ENCODE data around the gene RECQL5. TPM values are rescaled to one million over a fixed set of nuclear protein-coding genes. Genes with fewer than 3 reads are reported as not detected.
A peak's percentile ranks its signal among the peaks of the same experiment; 100 is the strongest.

RECQL5 gene
- total RNA-seq, 4 donors from 2014 or later: 26.3 to 85.0 (median 44.1) TPM

DNA sequence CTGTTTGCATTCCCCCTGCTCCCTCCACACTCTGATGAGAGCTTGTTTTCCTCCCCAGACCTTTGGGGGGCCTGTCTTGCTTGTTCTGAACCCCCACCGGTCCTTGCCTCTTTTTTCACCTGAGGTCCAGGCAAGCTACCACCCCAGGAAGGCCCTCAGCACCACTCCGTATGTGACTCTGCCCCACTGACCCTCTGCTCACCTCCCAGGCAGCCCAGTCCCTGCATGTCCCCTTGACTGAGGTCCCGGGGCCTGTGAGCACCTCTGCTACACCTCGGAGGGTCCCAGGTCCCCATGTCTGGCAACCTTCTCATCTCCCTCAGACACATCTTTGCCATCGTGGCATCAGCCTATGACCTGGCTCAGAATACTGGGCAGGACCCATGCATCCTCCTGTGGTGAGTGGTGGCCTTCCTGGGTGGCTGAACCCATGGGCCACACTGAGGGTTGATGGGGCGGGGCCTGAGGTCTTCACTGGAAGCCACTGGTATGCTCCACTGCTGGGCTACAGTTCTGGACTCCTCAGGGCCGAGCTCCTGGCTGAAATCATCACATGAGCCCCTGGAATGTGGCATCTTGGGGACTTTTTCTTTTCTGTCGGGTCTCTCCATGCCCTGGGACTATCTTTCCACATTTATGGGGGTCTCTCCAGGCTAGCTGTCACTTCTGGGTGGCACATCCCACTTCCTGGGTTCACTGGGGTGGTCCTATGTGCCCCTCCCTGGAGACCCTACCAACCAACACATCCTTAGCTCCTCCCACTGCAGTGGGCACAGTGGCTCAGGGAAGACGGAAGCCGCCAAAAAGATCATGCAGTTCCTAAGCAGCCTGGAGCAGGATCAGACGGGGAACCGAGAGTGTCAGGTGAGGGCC is 75.9 kb downstream of the RECQL5 start:
- TF ChIP-seq POLR2A (IDR thresholded peaks at IDR 0.05): no peak
- TF ChIP-seq, protein P1, sequence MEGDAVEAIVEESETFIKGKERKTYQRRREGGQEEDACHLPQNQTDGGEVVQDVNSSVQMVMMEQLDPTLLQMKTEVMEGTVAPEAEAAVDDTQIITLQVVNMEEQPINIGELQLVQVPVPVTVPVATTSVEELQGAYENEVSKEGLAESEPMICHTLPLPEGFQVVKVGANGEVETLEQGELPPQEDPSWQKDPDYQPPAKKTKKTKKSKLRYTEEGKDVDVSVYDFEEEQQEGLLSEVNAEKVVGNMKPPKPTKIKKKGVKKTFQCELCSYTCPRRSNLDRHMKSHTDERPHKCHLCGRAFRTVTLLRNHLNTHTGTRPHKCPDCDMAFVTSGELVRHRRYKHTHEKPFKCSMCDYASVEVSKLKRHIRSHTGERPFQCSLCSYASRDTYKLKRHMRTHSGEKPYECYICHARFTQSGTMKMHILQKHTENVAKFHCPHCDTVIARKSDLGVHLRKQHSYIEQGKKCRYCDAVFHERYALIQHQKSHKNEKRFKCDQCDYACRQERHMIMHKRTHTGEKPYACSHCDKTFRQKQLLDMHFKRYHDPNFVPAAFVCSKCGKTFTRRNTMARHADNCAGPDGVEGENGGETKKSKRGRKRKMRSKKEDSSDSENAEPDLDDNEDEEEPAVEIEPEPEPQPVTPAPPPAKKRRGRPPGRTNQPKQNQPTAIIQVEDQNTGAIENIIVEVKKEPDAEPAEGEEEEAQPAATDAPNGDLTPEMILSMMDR (IDR thresholded peaks at IDR 0.05): no peak
- Histone ChIP-seq H3K36me3 (no peaks in the 10 kb centered on the region), H3K4me3 (no peak overlapping the region), H3K4me1 (peaks cover 0 to 25% (median 13%) of the 10 kb centered on the region in 4 donors), H3K27ac (no peak overlapping the region), H3K9me3 (no peaks in the 10 kb centered on the region), H3K27me3 (no peaks in the 10 kb centered on the region)
- no peak for DNase-seq

DNA sequence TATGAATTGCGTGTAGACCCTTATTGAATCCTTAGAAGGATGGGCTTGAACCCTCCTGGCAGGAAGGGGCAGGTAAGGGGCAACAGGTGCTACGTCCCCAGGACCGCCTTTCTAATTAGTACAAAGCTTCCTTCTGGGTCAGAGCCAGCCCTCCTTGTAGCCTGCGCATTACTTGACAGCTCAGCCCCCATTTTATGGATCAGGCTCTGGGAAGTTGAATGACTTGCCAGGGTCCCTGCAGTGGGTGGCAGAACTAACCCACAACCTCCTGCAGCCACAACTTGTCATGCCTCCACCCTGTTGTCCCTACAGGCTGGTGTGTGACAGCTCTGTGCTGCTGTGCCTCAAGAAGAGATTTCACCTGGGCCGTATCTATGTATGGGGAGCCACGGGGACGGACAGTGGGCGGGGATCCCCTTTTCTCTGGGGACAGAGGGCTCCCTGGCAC is 76.6 kb downstream of the RECQL5 start:
- Histone ChIP-seq H3K9me3 (no peaks in the 10 kb centered on the region), H3K27ac (no peak overlapping the region), H3K4me1 (peaks cover 0 to 25% (median 13%) of the 10 kb centered on the region in 4 donors), H3K4me3 (no peak overlapping the region), H3K27me3 (no peaks in the 10 kb centered on the region), H3K36me3 (no peaks in the 10 kb centered on the region)
- TF ChIP-seq, protein P1 (IDR thresholded peaks at IDR 0.05): no peak
- DNase-seq: no peak

DNA sequence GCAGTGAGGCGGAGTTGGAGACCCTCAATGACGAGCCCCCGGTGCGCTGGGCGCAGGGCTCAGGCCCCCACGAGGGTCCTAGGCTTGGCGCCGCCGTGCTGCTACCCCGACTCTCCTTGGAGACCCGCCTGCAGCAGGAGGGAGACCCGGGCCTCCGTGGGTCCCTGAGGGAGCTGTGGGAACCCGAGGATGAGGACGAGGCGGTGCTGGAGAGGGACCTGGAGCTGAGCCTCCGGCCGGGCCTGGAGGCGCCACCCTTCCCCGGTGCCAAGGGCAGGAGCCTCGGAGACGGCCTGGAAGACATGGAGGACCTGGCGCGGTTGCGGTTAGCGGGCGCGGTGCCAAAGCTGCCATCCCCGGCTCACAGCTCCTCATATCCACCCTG is 77.0 kb downstream of the RECQL5 start:
- no peaks in the 10 kb centered on the region for H3K27me3 ChIP-seq
- no peaks in the 10 kb centered on the region for H3K9me3 ChIP-seq
- H3K4me1 ChIP-seq: peaks cover 0 to 25% (median 13%) of the 10 kb centered on the region in 4 donors
- TF ChIP-seq, protein P1 (IDR thresholded peaks at IDR 0.05): no peak
- H3K27ac ChIP-seq: peak overlapping the region in 3 of 4 donors; percentile 45 to 98 (median 81)
- no peaks in the 10 kb centered on the region for H3K36me3 ChIP-seq
- peak overlapping the region; percentile 63 to 73 (median 65) for H3K4me3 ChIP-seq
- DNase-seq: peak in 1 of 3 donors; percentile 51

DNA sequence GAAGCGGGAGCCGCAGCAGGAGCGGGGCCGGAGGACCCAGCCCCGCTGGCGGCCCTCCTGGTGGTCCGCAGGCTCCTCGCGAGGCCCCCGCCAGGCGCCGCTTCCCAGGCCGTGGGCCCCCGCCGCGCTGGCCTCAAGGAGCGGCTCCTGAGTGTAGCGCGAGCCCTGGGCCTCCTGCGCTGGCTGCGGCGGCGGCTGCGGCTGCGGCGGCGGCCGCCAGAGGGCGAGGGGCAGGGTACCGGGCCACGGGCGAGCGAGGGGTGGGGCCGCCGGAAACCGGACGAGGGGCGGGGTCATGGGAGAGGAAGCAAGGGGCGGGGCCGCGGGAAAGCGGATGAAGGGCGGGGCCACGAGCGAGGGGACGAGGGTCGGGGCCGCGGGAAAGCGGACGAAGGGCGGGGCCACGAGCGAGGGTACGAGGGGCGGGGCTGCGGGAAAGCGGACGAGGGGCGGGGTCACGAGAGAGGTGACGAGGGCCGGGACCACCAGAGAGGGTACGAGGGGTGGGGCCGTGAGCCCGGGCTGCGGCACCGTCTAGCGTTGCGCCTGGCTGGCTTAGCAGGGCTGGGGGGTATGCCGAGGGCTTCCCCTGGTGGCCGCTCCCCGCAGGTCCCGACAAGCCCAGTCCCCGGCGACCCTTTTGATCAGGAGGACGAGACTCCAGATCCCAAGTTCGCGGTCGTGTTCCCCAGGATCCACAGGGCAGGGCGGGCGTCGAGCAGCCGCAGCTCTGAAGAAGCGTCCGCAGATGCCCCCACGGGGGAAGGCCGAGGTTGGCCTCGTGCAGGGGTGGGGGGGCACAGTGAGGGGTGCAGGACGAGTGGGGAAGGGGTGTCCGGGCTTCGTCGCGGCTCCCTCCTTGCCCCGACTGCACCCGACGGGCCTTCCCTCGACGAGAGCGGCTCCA is 77.7 kb downstream of the RECQL5 start:
- H3K36me3 ChIP-seq: no peaks in the 10 kb centered on the region
- DNase-seq: peak; percentile 98 to 99 (median 99)
- no peaks in the 10 kb centered on the region for H3K27me3 ChIP-seq
- TF ChIP-seq POLR2A (IDR thresholded peaks at IDR 0.05): peak in 1 of 2 donors; percentile 38
- TF ChIP-seq, protein P1 (IDR thresholded peaks at IDR 0.05): peak; percentile 79 to 94 (median 89)
- H3K9me3 ChIP-seq: no peaks in the 10 kb centered on the region
- H3K27ac ChIP-seq: peak overlapping the region; percentile 81 to 98 (median 88)
- H3K4me1 ChIP-seq: peaks cover 0 to 25% (median 13%) of the 10 kb centered on the region in 4 donors
- peak overlapping the region; percentile 63 to 73 (median 65) for H3K4me3 ChIP-seq

DNA sequence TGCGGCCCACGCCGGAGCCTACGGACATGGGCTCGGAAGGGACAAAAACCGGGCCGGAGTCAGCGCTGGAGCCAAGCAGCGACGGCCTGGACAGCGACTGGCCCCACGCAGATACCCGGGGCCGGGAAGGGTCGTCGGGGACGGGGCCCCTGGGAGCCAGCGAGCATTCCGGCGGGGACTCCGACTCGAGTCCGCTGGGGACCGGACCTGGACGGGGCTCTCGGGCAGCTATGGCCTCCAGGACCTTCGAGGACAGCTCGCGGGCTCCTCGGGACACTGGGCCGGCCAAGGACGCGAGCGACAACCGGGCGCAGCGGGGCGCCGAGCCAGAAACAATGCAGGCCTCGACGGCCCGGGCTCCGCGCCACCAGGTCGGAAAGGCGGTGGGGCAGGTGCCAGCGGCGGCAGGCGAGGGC is 78.3 kb downstream of the RECQL5 start:
- no peaks in the 10 kb centered on the region for H3K36me3 ChIP-seq
- no peaks in the 10 kb centered on the region for H3K9me3 ChIP-seq
- peak in 1 of 3 donors; percentile 64 for DNase-seq
- peak overlapping the region; percentile 63 to 73 (median 65) for H3K4me3 ChIP-seq
- TF ChIP-seq, protein P1 (IDR thresholded peaks at IDR 0.05): no peak
- no peak for TF ChIP-seq POLR2A (IDR thresholded peaks at IDR 0.05)
- H3K27me3 ChIP-seq: no peaks in the 10 kb centered on the region
- peaks cover 0 to 25% (median 13%) of the 10 kb centered on the region in 4 donors for H3K4me1 ChIP-seq
- peak overlapping the region; percentile 81 to 98 (median 88) for H3K27ac ChIP-seq
